GM21367 (cell line): ENCODE data around the gene SMARCD3.

Source experiments
- ATAC-seq: cut with Tn5 transposase; IDR thresholded peaks from one replicate; pipeline ENCODE4 v1.9.1; 2021; ENCODE audit not compliant: unreplicated experiment

SMARCD3 gene

GRCh38 chr7:151248346-151249033 lies at the start of gene SMARCD3:
TSS of gene SMARCD3 (minus strand) at chr7:151248694. CDS start at chr7:151248562, 132 bp downstream.
- ATAC-seq: no peak

GRCh38 chr7:151296202-151296992 lies 47.9 kb upstream of the SMARCD3 start:
- ATAC-seq: no peak

- ATAC-seq: no peak
Measured at GRCh38 chr7:151292850-151293249, 44.4 kb upstream of the SMARCD3 start.

- ATAC-seq: no peak
Measured at GRCh38 chr7:151291206-151291605, 42.7 kb upstream of the SMARCD3 start.

- ATAC-seq: no peak
Measured at GRCh38 chr7:151290355-151290760, 41.9 kb upstream of the SMARCD3 start.

- no peak for ATAC-seq
Measured at GRCh38 chr7:151289891-151290290, 41.4 kb upstream of the SMARCD3 start.

- no peak for ATAC-seq
Measured at GRCh38 chr7:151286148-151286547, 37.7 kb upstream of the SMARCD3 start.

- ATAC-seq: no peak
Measured at GRCh38 chr7:151283302-151283701, 34.8 kb upstream of the SMARCD3 start.

- ATAC-seq: no peak
Measured at GRCh38 chr7:151282111-151282510, 33.6 kb upstream of the SMARCD3 start.

GRCh38 chr7:151281686-151282085 lies 33.2 kb upstream of the SMARCD3 start:
- ATAC-seq: no peak

- no peak for ATAC-seq
Measured at GRCh38 chr7:151280388-151281019, 32.0 kb upstream of the SMARCD3 start.

GRCh38 chr7:151279868-151280267 lies 31.4 kb upstream of the SMARCD3 start:
- ATAC-seq: no peak

- no peak for ATAC-seq
Measured at GRCh38 chr7:151278949-151279348, 30.5 kb upstream of the SMARCD3 start.

- ATAC-seq: no peak
Measured at GRCh38 chr7:151277631-151278030, 29.1 kb upstream of the SMARCD3 start.

GRCh38 chr7:151276666-151277590 lies 28.4 kb upstream of the SMARCD3 start:
- ATAC-seq: no peak

GRCh38 chr7:151275813-151276577 lies 27.5 kb upstream of the SMARCD3 start:
- ATAC-seq: no peak

- no peak for ATAC-seq
Measured at GRCh38 chr7:151274936-151275812, 26.7 kb upstream of the SMARCD3 start.

- ATAC-seq: no peak
Measured at GRCh38 chr7:151274396-151274795, 25.9 kb upstream of the SMARCD3 start.
